HG03108 (cell line): ENCODE data around the gene TCERG1L.

Experiments
- ATAC-seq: cut with Tn5 transposase; IDR thresholded peaks from one replicate; pipeline ENCODE4 v1.9.1; 2021; ENCODE audit warnings: moderate library complexity; ENCODE audit not compliant: unreplicated experiment

The TCERG1L gene

GRCh38 chr10:131271966-131272365, 39.6 kb downstream of the TCERG1L start:
- ATAC-seq: no peak

DNA sequence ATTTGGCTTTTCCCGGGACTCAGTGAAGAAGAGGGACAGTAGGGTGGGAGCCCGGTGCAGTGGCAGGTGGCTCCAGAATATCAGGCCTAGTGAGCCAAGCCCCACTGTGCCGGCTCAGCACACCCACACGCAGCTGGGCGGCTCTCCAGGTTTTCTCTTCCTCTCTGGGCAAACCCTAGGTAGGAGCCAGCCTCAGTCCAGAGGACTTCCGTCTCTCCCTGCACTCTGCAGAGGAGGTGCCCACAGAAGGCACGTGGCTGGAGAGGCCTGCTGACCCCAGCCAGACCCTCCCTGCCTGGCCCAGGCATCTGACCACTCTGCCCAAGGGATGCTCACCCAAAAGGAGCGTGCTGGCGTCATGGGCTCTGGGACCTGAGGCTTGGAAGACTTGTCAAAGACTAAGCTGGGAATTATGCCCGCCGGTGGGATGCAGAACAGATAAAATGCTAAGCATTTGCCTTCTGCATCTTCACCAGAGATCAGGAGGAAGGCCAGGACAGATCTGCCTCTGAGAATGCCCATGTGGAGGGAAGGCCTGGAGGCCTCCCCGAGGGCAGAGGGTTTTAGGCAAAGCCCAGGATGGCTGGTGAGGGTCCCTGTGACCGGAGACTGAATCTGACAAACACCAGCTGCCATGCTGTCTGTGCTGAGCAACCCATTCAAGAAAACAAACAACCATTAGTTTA, 40.2 kb downstream of the TCERG1L start:
- ATAC-seq: no peak

DNA sequence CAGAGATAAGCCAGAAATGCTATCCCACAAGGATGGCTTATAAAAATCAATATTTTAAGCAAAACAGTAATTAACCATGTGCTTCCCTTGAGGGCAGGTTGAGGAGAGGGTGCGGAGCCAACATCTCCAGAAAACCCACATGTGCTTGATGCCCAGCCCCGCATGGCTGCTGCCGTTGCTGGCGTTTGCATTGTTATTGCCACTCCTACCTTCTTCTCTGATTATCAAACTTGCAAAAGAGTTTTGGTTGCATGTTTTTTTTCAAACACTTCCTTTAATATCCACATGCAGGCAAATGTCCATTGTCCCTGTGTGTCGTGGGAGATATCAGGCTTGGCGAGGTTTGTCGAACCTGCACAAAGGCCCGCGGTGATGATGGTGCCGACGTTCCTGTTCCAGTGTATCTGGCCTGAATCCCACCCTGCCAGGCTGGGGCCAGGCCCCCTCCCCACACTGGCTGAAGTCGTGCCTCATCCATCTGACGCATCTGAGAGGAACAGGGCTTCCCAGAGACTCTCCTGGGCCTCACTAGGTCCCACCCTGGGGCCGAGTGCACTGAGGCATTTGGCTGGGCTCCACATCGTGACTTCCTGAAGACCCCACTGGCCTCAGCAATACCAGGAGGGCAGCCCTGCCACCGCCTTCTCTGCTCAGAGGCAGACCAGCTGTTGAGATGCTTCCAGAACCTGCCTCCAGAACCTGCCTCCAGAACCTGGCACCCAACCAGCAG, 40.9 kb downstream of the TCERG1L start:
- no peak for ATAC-seq

DNA sequence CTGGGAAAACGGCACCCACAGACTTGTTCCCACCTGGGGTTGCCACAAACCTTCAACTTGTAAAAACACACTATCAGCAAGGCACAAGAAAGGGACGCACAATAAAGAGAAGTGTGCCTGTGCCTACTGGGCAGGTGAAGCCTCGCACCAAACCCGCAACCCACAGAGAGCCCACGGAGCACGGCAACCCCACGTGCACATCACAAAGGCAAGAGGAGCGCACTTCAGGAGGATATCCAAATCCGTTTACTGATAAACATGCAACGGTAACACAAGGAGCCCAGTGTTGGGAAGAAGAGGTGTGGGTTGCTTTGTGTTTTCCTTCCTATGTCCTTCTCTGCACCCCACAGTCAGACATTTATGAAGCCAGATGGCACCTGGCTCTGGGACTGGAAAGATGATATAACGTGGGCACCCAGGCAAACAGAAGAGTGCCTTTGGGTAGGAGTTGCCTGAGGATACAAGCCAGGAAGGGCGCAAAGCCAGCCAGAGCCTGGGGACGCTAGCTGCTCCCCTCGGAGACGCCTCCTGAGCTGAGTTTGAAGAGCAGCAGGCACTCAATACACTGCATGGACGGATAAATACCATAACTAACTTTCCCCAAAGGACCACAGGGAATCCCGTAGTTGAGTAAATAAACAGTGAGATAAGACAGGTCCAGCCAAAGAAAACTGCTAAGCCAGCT, 41.6 kb downstream of the TCERG1L start:
- no peak for ATAC-seq

DNA sequence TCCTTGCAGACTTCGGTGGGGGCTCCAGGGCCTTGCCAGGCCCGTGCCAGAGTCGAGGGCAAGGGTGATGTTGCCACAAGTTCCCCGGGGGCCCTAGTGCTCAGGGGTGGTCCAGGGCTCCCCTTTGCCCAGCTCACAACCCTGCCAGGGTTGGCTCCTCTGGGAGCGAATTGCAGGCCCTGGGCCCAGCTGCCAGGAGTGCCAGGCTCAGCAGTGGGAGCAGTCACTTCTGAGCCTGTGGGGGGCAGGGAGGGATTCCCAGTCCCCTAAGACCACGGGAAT, 43.8 kb downstream of the TCERG1L start:
- ATAC-seq: no peak

GRCh38 chr10:131266936-131267813, 44.3 kb downstream of the TCERG1L start:
- ATAC-seq: no peak

- ATAC-seq: no peak
Observed at GRCh38 chr10:131264110-131264788, 47.3 kb downstream of the TCERG1L start.

DNA sequence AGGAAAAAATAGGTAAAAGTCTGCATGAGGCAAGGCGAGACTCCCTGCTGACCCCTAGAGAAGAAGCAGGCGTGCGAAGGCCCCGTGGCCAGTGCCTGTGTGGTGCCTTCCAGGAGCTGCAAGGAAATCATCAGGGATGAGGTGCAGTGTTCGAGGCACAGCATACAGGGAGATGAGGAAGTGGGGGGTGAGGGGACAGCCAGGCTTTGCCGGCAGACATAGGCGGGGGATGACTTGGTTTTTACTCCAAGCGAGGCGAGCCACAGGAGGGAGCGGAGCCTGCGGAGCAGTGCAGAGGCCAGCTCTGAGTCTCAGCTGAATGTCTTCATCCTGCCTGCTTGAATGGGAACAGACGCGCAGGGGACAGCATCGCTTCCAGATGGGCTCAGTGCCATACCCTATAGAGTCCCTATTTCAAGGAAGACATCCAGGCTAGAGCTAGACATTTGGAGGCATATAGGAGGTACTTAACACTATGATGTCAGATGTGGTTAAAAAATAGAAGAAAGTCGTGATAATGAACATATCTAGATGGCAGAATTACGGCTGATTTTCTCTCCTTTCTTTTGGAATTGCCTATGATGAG, 49.5 kb downstream of the TCERG1L start:
- ATAC-seq: no peak

GRCh38 chr10:131260452-131261211, 50.9 kb downstream of the TCERG1L start:
- ATAC-seq: no peak

GRCh38 chr10:131260031-131260430, 51.5 kb downstream of the TCERG1L start:
- ATAC-seq: no peak

DNA sequence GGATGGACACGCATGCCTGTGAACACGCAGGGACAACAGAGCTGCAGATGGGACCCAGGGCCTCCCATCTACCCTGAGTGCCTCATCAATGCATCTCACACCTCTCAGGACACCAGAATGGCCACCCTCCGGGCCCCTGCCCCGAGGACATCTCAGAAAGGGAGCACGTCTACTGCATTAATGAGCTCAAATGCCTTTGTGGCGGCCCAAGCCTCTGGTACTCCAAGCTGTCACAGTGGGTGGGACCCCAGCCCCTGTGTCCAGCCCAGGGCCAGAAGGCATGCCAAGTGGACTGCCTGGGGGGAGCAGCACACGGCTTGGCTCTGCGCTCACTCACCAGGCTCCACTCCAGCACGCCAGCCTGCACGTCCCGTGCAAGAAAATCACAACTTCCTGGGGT, 52.0 kb downstream of the TCERG1L start:
- ATAC-seq: no peak

DNA sequence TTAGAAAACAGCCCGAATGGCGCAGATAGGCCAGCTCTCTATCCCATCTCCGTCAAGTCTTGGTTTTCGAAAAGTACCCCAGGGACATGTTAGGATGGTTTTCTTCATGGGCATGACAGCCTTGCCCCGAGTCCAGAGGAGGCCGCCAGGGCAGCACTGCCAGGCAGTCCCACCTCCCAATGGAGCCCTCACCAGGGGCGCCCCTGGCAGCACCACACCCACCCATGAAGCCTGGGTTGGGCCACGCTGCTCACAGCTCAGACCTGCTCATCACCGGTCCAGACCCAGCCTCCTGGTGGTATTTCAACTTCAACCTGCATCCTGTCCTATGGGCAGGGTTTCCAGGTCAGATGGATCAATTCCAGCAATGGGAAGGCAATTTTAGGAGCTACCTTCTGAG, 53.3 kb downstream of the TCERG1L start:
- ATAC-seq: no peak

DNA sequence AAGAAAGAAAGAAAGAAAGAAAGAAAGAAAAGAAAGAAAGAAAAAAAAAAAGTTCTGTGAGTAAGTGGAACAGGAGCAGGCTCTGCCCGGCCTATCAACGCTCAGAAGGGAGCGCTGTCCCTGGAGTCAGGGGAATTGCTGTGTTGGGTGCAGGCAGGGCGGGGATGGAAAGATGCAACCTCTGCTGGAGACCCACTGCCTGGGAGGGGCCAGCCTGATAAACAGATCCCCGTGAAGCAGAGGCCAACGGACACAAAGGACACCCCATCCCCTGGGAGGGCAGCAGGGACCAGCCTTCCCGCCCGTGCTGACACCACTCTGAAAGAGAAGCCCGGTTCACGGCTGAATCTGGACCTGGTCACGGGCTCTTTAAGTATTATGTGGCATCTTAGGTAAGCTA, 54.5 kb downstream of the TCERG1L start:
- no peak for ATAC-seq

- no peak for ATAC-seq
Observed at GRCh38 chr10:131254859-131255252, 56.7 kb downstream of the TCERG1L start.

GRCh38 chr10:131253931-131254858, 57.3 kb downstream of the TCERG1L start:
- ATAC-seq: no peak

DNA sequence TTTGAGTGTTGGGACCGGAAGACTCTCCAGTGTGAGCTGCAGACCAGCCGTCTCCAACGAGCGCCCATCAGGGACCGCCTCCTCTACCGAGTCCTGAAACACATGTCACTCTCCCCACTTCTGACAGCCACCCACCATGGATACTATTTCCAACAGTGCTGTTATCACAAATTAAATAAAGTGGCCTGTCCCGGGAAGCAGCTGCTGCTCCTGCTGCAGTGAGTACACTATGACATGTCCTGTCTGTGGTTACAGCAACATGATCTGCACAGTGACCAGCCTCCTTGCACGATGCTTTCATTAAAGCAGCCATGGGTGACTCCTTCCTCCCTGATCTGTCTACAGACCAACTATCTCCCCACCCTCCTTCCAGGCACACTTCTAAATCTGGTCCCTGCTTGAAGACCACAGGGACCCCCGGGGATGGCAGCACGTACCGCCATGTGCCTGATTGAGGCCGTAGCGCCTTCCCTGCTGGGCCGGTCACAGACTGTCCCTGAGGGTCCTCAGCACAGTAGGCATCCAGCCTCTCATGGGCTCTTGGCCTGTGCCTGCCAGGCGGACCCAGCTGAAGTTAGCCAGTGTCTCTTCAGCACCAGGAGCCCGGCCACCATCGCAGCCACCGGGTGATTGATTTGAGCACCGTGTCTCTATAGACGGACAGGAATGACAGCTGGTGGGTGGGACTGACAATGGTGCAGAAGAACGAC, 58.8 kb downstream of the TCERG1L start:
- no peak for ATAC-seq

DNA sequence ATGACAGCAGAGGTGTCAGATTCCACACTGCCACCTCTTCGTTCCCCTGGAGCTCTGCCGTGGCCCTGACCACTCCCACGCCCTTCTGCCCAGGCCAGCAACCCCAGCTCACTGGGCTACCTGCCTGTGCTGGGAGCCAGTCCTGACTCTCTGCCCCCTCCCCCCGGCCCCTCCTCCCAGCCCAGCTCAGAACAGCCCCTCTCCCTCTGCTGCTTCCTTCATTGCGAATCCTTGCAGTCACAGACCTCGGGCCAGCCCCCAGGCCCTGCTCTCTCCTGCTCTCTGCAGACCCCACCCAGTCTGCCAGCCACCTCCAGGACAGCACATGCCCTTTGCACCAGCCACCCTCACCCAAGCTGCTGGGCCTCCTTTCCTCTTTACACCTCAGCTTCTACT, 60.4 kb downstream of the TCERG1L start:
- no peak for ATAC-seq
